ENCODE measurements around the gene PLEKHG5. TPM values are rescaled to one million over a fixed set of nuclear protein-coding genes. Genes with fewer than 3 reads are reported as not detected.

PLEKHG5 gene
- total and polyA plus RNA-seq, 10 of the 15 experiments (the other 5 are each of a cell fraction or from before 2014, with no cell fraction given) = 0.04 to 1.1 (median 0.18) TPM; not detected in 1

GRCh38 chr1:6444377-6444776 is 47.1 kb downstream of the PLEKHG5 start:
- no peak for ATAC-seq
- no peak overlapping the region for H3K4me3 ChIP-seq
- in situ Hi-C loops (cut with MboI) = no loop called here
- no peak for FAIRE-seq
- H3K9ac ChIP-seq (ENCODE audit: control insufficient read depth, insufficient read depth, low read length) = no peak overlapping the region
- no TSS peak for BruUV-seq (replicated peaks)
- no peak overlapping the region for H3K4me2 ChIP-seq (ENCODE audit: control insufficient read depth, insufficient read depth)
- no peaks in the 10 kb centered on the region for H3K79me2 ChIP-seq (ENCODE audit: control insufficient read depth, insufficient read depth, low read length)
- DNase-seq (ENCODE audit: low read depth, low spot score) = no peak
- intact Hi-C loops (cut with micrococcal nuclease; ENCODE audit: unreplicated experiment) = no loop called here
- peaks cover 0 to 5% of the 10 kb centered on the region in 2 experiments; a peak in 3 of 4 replicates for H3K27me3 ChIP-seq (replicated peaks in 1 of 2; ENCODE audit: control insufficient read depth in 2 of 2, insufficient read depth in 2 of 2, low read length in 1 of 2)
- TF ChIP-seq JUNB (IDR thresholded peaks at IDR 0.05) (no peak), RELB (IDR thresholded peaks at IDR 0.05; ENCODE audit: low read depth) (no peak)
- 44% methylated on average over 15 of the region's 15 CpGs for WGBS (ENCODE audit: insufficient coverage, insufficient replicate concordance, low lambda C conversion rate, missing lambda C conversion rate)
- SMC1A ChIA-PET (ENCODE audit: uncharacterized antibody, unreplicated experiment) = interaction anchor here (1.6 kb wide), 1 partner anchor 22 kb away, joined by 3 read pairs; the partner anchor contains the start of gene TNFRSF25
- H3K36me3 ChIP-seq (ENCODE audit: control insufficient read depth in 2 of 2, insufficient read depth in 2 of 2, low read length in 1 of 2) = no peaks in the 10 kb centered on the region
- H3K27ac ChIP-seq (ENCODE audit: control insufficient read depth, insufficient read depth) = no peak overlapping the region
- no peaks in the 10 kb centered on the region for H4K20me1 ChIP-seq (ENCODE audit: control insufficient read depth, insufficient read depth)
- H2AFZ ChIP-seq (ENCODE audit: control insufficient read depth, low read depth, low read length) = no peak overlapping the region
- H3K4me1 ChIP-seq (ENCODE audit: control insufficient read depth, insufficient read depth, low read length) = no peaks in the 10 kb centered on the region; the same call in 1 of the 2 replicates
- CTCF ChIA-PET = interaction anchor here (8.0 kb wide), 1 partner anchor 20 kb away, joined by 137 read pairs; the partner anchor contains the start of genes ESPN and HES2
- POLR2A ChIA-PET = no interaction called here
- RAD21 ChIA-PET (ENCODE audit: unreplicated experiment) = no interaction called here
- no peaks in the 10 kb centered on the region for H3K9me3 ChIP-seq (replicated peaks; ENCODE audit: control insufficient read depth, insufficient read depth, low read length)

- Histone ChIP-seq H3K27me3 (replicated peaks in 1 of 2; ENCODE audit: control insufficient read depth in 2 of 2, insufficient read depth in 2 of 2, low read length in 1 of 2) (peaks cover 0 to 4% of the 10 kb centered on the region in 2 experiments; a peak in 3 of 4 replicates), H4K20me1 (ENCODE audit: control insufficient read depth, insufficient read depth) (no peaks in the 10 kb centered on the region; the same call in 1 of the 2 replicates), H3K9me3 (replicated peaks; ENCODE audit: control insufficient read depth, insufficient read depth, low read length) (no peaks in the 10 kb centered on the region), H3K36me3 (ENCODE audit: control insufficient read depth in 2 of 2, insufficient read depth in 2 of 2, low read length in 1 of 2) (no peaks in the 10 kb centered on the region), H3K79me2 (ENCODE audit: control insufficient read depth, insufficient read depth, low read length) (no peaks in the 10 kb centered on the region), H3K27ac (ENCODE audit: control insufficient read depth, insufficient read depth) (no peak overlapping the region), H3K9ac (ENCODE audit: control insufficient read depth, insufficient read depth, low read length) (no peak overlapping the region), H3K4me2 (ENCODE audit: control insufficient read depth, insufficient read depth) (no peak overlapping the region), H3K4me1 (ENCODE audit: control insufficient read depth, insufficient read depth, low read length) (no peaks in the 10 kb centered on the region; the same call in 1 of the 2 replicates), H2AFZ (ENCODE audit: control insufficient read depth, low read depth, low read length) (no peak overlapping the region), H3K4me3 (no peak overlapping the region)
- ATAC-seq = no peak
- ChIA-PET SMC1A (ENCODE audit: uncharacterized antibody, unreplicated experiment) (no interaction called here), RAD21 (ENCODE audit: unreplicated experiment) (no interaction called here), CTCF (interaction anchor here (0.7 to 8.0 kb wide), 4 partner anchors 19 to 49 kb away, joined by 3 to 137 read pairs (median 6); partner anchors contain the start of genes ESPN and HES2), POLR2A (interaction anchor here (0.7 kb wide), 1 partner anchor 21 kb away, joined by 4 read pairs; no protein-coding TSS in a partner anchor)
- intact Hi-C loops (cut with micrococcal nuclease; ENCODE audit: unreplicated experiment) (no loop called here), in situ Hi-C loops (cut with MboI) (no loop called here)
- no peak for DNase-seq (ENCODE audit: low read depth, low spot score)
- WGBS (ENCODE audit: insufficient coverage, insufficient replicate concordance, low lambda C conversion rate, missing lambda C conversion rate) = 34% methylated on average over 21 of the region's 21 CpGs
- no peak for FAIRE-seq
- no TSS peak for BruUV-seq (replicated peaks)
- TF ChIP-seq RAD21 (IDR thresholded peaks at IDR 0.05; ENCODE audit: insufficient read depth, low read depth, low read length) = no peak
- TF ChIP-seq RAD51 (IDR thresholded peaks at IDR 0.05) = no peak
- TF ChIP-seq ZNF687 (IDR thresholded peaks at IDR 0.05) = no peak
- no peak for TF ChIP-seq ZNF217 (IDR thresholded peaks at IDR 0.05)
- no peak for TF ChIP-seq RBBP5 (conservative IDR thresholded peaks at IDR 0.05)
- no peak for TF ChIP-seq POLR2A (IDR thresholded peaks at IDR 0.05; ENCODE audit: low read depth, low read length)
- TF ChIP-seq GATAD2B (conservative IDR thresholded peaks at IDR 0.05; ENCODE audit: low read depth) = no peak
- no peak for TF ChIP-seq FOXK2 (IDR thresholded peaks at IDR 0.05)
- TF ChIP-seq KDM1A (IDR thresholded peaks at IDR 0.05; ENCODE audit: borderline replicate concordance) = no peak
- TF ChIP-seq RB1 (IDR thresholded peaks at IDR 0.05; ENCODE audit: borderline replicate concordance) = no peak
These were observed 47.9 kb downstream of the PLEKHG5 start for GRCh38 chr1:6443339-6444115.

Measured in GM12878 (cell line).